NCI-H2196 (cell line): Measurements from ENCODE around the gene ARL4D.
"Not testable (repeated sequence)": the region's sequence is repeated elsewhere in the genome, so short reads cannot be mapped to it uniquely, and the experiment has no call there.

Experiments used
- DNase-seq: peaks from one replicate; lab custom pipeline; 2025; ENCODE audit not compliant: unreplicated experiment; lab: John Stamatoyannopoulos, UW

ARL4D gene

GRCh38 chr17:43419375-43419882 is 20.6 kb downstream of the ARL4D start:
- not testable (repeated sequence) for DNase-seq

- DNase-seq = no peak
Observed at GRCh38 chr17:43423777-43424455, 25.1 kb downstream of the ARL4D start.

GRCh38 chr17:43427362-43428043 is 28.7 kb downstream of the ARL4D start:
- peak; percentile 8 for DNase-seq

GRCh38 chr17:43428524-43428923 is 29.7 kb downstream of the ARL4D start:
- DNase-seq = no peak

- DNase-seq = no peak
Observed at GRCh38 chr17:43430936-43431713, 32.3 kb downstream of the ARL4D start.

- DNase-seq = no peak
Observed at GRCh38 chr17:43431714-43432523, 33.1 kb downstream of the ARL4D start.

- DNase-seq = peak; percentile 51
Observed at GRCh38 chr17:43434902-43435319, 36.1 kb downstream of the ARL4D start.

GRCh38 chr17:43437756-43438155 is 39.0 kb downstream of the ARL4D start:
- no peak for DNase-seq

GRCh38 chr17:43438626-43439025 is 39.8 kb downstream of the ARL4D start:
- DNase-seq = no peak

- DNase-seq = no peak
Observed at GRCh38 chr17:43439041-43439440, 40.2 kb downstream of the ARL4D start.

GRCh38 chr17:43442711-43443110 is 43.9 kb downstream of the ARL4D start:
- DNase-seq = no peak

GRCh38 chr17:43443381-43443780 is 44.6 kb downstream of the ARL4D start:
- DNase-seq = no peak

GRCh38 chr17:43444223-43445008 is 45.6 kb downstream of the ARL4D start:
- DNase-seq = no peak

GRCh38 chr17:43445009-43445589 is 46.3 kb downstream of the ARL4D start:
- DNase-seq = no peak

GRCh38 chr17:43446773-43447172 is 48.0 kb downstream of the ARL4D start:
- DNase-seq = no peak

- DNase-seq = no peak
Observed at GRCh38 chr17:43448720-43449469, 50.1 kb downstream of the ARL4D start.

- DNase-seq = no peak
Observed at GRCh38 chr17:43449470-43450248, 50.9 kb downstream of the ARL4D start.
